ENCODE measurements around the gene RAP1GAP2.
A peak's percentile ranks its signal among the peaks of the same experiment; 100 is the strongest.

RAP1GAP2 gene

GRCh38 chr17:2928294-2928890 lies 132.2 kb downstream of the RAP1GAP2 start:
- no peak for DNase-seq (ENCODE audit: low spot score)
- TF ChIP-seq CTCF (IDR thresholded peaks at IDR 0.05; ENCODE audit: extremely low read depth, missing control alignments): no peak

GRCh38 chr17:2929881-2930533 lies 133.8 kb downstream of the RAP1GAP2 start:
- DNase-seq (ENCODE audit: low spot score): peak; percentile 57

GRCh38 chr17:2931876-2932275 lies 135.6 kb downstream of the RAP1GAP2 start:
- no peak for TF ChIP-seq CTCF (IDR thresholded peaks at IDR 0.05; ENCODE audit: extremely low read depth, missing control alignments)

More at GRCh38 chr17:2929881-2930533, 133.8 kb downstream of the RAP1GAP2 start:
- peak; percentile 37 for TF ChIP-seq CTCF (IDR thresholded peaks at IDR 0.05; ENCODE audit: extremely low read depth, missing control alignments)

GRCh38 chr17:2932946-2933345 lies 136.7 kb downstream of the RAP1GAP2 start:
- TF ChIP-seq CTCF (IDR thresholded peaks at IDR 0.05; ENCODE audit: extremely low read depth, missing control alignments): no peak
- no peak for DNase-seq (ENCODE audit: low spot score)

More at GRCh38 chr17:2931876-2932275, 135.6 kb downstream of the RAP1GAP2 start:
- no peak for DNase-seq (ENCODE audit: low spot score)

GRCh38 chr17:2933606-2934005 lies 137.4 kb downstream of the RAP1GAP2 start:
- no peak for DNase-seq (ENCODE audit: low spot score)
- no peak for TF ChIP-seq CTCF (IDR thresholded peaks at IDR 0.05; ENCODE audit: extremely low read depth, missing control alignments)

GRCh38 chr17:2935632-2936031 lies 139.4 kb downstream of the RAP1GAP2 start:
- no peak for DNase-seq (ENCODE audit: low spot score)

More at GRCh38 chr17:2935632-2936031, 139.4 kb downstream of the RAP1GAP2 start:
- TF ChIP-seq CTCF (IDR thresholded peaks at IDR 0.05; ENCODE audit: extremely low read depth, missing control alignments): no peak
